Ovary (tissue), 10 donors: ENCODE measurements around the gene SAE1. TPM values are rescaled to one million over a fixed set of nuclear protein-coding genes. Genes with fewer than 3 reads are reported as not detected.

Experiments used
- DNase-seq, 5 donors: peaks; one replicate each; pipeline ENCODE4 v3.0.0-alpha.2; 2019 to 2020
- H3K27ac ChIP-seq, 2 donors: fragments of 200-600 bp; one replicate each; pipeline versions ENCODE4 v1.5.1 to v1.8.0; 2019 to 2022
- H3K27me3 ChIP-seq: fragments of 200-600 bp; one replicate; pipeline ENCODE4 v1.8.0; 2022
- H3K36me3 ChIP-seq: fragments of 200-600 bp; sonication (generic); one replicate; pipeline ENCODE4 v1.5.1; 2019
- H3K4me1 ChIP-seq: one replicate; pipeline ENCODE4 v1.8.1; 2013; ENCODE audit warnings: mild to moderate bottlenecking, moderate library complexity; ENCODE audit not compliant: insufficient read depth
- H3K4me3 ChIP-seq: fragments of 200-600 bp; sonication (generic); one replicate; pipeline ENCODE4 v1.5.1; 2017
- H3K9me3 ChIP-seq, 2 donors: fragments of 200-600 bp in 1 of 2; sonication (generic) in 1 of 2; one replicate each; pipeline versions ENCODE4 v1.5.1 to v1.8.1; 2013 to 2019; ENCODE audit warnings: mild to moderate bottlenecking in 1 of 2, moderate library complexity in 1 of 2
- CTCF ChIP-seq, 3 donors: fragments of 450-650 bp in 2 of 3; fragments of 200-600 bp in 1 of 3; IDR thresholded peaks; one replicate each; pipeline versions ENCODE4 v1.5.1 to v1.8.0; 2016 to 2022; ENCODE audit warnings: antibody characterized with exemption in 3 of 3, mild to moderate bottlenecking in 1 of 3
- EP300 ChIP-seq: sonication (generic); formaldehyde crosslinking; IDR thresholded peaks from one replicate; pipeline ENCODE4 v1.6.1; 2017; ENCODE audit warnings: antibody characterized with exemption
- POLR2A ChIP-seq: fragments of 450-650 bp; IDR thresholded peaks from one replicate; pipeline ENCODE4 v1.6.1; 2017; ENCODE audit warnings: antibody characterized with exemption, mild to moderate bottlenecking, moderate library complexity
- WGBS, 3 donors: extraction: QIAGEN DNeasy Blood & Tissue Kit in 1 of 3; methylation state at CpG; one replicate each; pipeline versions ENCODE4 v1.1.5 to v1.1.7; 2013 to 2017; 5-methylcytosine and 5-hydroxymethylcytosine counted together
- intact Hi-C, 4 donors: fragments of 100-400 bp; cut with DNase I; formaldehyde crosslinking; loops; one replicate each; pipeline versions ENCODE4 v1.11.0 to v1.15.1; 2022 to 2023
- long read RNA-seq, 3 donors: library from polyadenylated mRNA in 2 of 3; unstranded in 2 of 3; transcript quantifications; one replicate each; pipeline ENCODE4 v2.0.0 and lab custom pipeline, GENCODE V29; 2021 to 2026
- polyA plus RNA-seq, 2 donors: library from polyadenylated mRNA; stranded (reverse); fragments of 200-250 nt in 1 of 2; fragments of 350-450 nt in 1 of 2; fragmentation: Illumina TruSeq in 1 of 2; extraction: RNeasy Lipid Tissue Mini Kit (QIAGEN cat#74804) in 1 of 2; gene quantifications; one replicate each; pipeline ENCODE4 v1.2.3, GENCODE V29; 2013 to 2014
- total RNA-seq, 7 donors: library from RNA; depleted of rRNA in 2 of 7; stranded (reverse); fragments of >200 nt in 2 of 7; fragmentation: NEBNext Ultra II Directional in 3 of 7; extraction: Animal tissue kit (Norgen Biotek cat#: 25700) in 3 of 7; gene quantifications; one replicate each; pipeline versions ENCODE4 v1.1.0 to v1.2.4, GENCODE V29; 2016 to 2023
- donor health status: DM: no; HTN: no; CAD: no; lungs with moderate emphysema.
- donor health status: DM: no; HTN: no; CAD: no.
- donor health status: Bipolar disorder and iron deficiency.
- donor health status: DM: yes; HTN: yes; CAD: no.
- donor health status: DM: no; HTN: no; CAD: no.
- donor health status: DM: yes; HTN: yes; CAD: no.

The SAE1 gene
- total RNA-seq (10 to 100 TPM; 25.5 to 64.8 (median 55.6) TPM), polyA plus RNA-seq (100 to 1,000 TPM in 1 of 2 donors, 10 to 100 TPM in 1; 47.4 to 138 TPM)
- long read RNA-seq, donor 1, transcript SAE1-202 (8 exons, 1,851 nt): minor isoform, 12 of 384 reads
- long read RNA-seq, donor 1, transcript SAE1-201 (9 exons, 2,049 nt): major isoform, 283 of 384 reads
- long read RNA-seq, donor 1, partial matches to known transcripts: 24 of 384 reads
- long read RNA-seq, donor 1, other reads (novel, unspliced or antisense): 60 of 384 reads
- long read RNA-seq, donor 2, transcript SAE1-201 (9 exons, 2,049 nt): major isoform, 52 of 121 reads
- long read RNA-seq, donor 2, partial matches to known transcripts: 33 of 121 reads
- long read RNA-seq, donor 2, other reads (novel, unspliced or antisense): 29 of 121 reads
- long read RNA-seq, donor 3, transcript SAE1-201 (9 exons, 2,049 nt): major isoform, 74 of 115 reads
- long read RNA-seq, donor 3, transcript SAE1-202 (8 exons, 1,851 nt): minor isoform, 6 of 115 reads
- long read RNA-seq, donor 3, partial matches to known transcripts: 13 of 115 reads
- long read RNA-seq, donor 3, other reads (novel, unspliced or antisense): 20 of 115 reads

DNA sequence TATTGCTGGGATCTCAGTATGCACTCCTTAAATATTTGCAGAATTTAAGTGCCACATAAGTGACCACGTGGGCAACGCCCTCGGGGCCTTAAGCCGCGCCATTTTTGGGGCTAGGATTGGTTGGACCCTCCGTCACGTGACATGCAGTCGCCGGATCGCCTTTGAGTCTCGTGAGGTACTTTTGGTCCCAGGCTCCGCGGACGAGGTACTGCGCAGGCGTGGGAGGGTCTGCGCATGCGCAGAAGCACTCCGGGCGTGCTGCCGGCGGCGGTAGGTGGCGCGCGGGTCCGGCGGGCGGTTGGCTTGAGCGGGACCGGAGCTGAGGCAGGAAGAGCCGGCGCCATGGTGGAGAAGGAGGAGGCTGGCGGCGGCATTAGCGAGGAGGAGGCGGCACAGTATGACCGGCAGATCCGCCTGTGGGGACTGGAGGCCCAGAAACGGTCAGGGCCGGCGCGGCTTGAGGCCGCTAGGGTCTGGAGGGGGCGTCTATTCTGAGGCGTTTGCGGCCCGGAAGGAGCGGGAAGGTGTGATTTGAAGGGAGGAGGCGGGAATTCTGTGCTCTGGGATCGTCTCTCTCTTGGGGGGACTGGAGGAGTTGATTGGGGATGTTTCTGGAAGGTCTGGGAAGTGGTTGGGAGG is at the start of gene SAE1:
Gene SAE1 (plus strand): TSS at position 247 of the 639 bp plus-strand sequence. CDS start 96 bp downstream, at position 343.
- H3K4me3 ChIP-seq: peak within 1 kb of the TSS; percentile 83
- peak; percentile 93 to 97 (median 93) for DNase-seq
- H3K27me3 ChIP-seq: no peaks in the 10 kb centered on the region

DNA sequence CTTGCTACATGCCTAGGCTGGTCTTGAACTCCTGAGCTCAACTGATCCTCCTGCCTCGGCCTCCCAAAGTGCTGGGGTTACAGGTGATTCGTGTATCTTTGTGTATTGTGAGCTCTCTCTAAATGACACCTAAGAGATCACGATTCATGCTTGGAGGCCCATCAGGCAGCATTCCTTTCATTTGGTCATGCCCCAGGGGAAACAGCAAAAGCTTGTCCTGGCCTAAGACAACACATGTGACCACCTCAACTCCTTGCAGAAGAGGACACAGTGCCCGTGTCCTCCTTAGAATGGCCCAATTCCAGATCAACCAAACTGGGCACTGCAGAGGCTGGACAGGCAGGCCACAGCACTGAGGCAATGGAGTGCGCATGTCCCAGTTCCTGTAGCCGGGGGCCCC is 49.5 kb upstream of the SAE1 start:
- H3K4me1 ChIP-seq: no peaks in the 10 kb centered on the region
- 79 to 85% (median 83%) methylated on average over 6 of the region's 6 CpGs for WGBS, 3 donors
- no peak for DNase-seq
- H3K27ac ChIP-seq: no peak overlapping the region
- no peak overlapping the region for H3K4me3 ChIP-seq
- H3K27me3 ChIP-seq: no peaks in the 10 kb centered on the region
- intact Hi-C loops: loop anchor here in 1 of 4 donors (5.0 kb wide), 1 partner anchor 41 kb away; no protein-coding TSS in a partner anchor
- no peaks in the 10 kb centered on the region for H3K9me3 ChIP-seq
- TF ChIP-seq CTCF (IDR thresholded peaks at IDR 0.05): no peak
- no peak for TF ChIP-seq POLR2A
- no peak for TF ChIP-seq EP300
- H3K36me3 ChIP-seq: no peaks in the 10 kb centered on the region

More for the DNA sequence above, at the start of gene SAE1:
- Histone ChIP-seq H3K9me3 (no peaks in the 10 kb centered on the region), H3K4me1 (peaks cover 9% of the 10 kb centered on the region), H3K27ac (peak within 1 kb of the TSS; percentile 73 to 88), H3K36me3 (no peaks in the 10 kb centered on the region)
- 0% methylated on average over 51 of the region's 51 CpGs for WGBS, 3 donors
- intact Hi-C loops: no loop called here
- TF ChIP-seq POLR2A (peak; percentile 47), EP300 (no peak), CTCF (IDR thresholded peaks at IDR 0.05) (peak; percentile 24 to 71 (median 71))

- DNase-seq: no peak
- Histone ChIP-seq H3K36me3 (no peaks in the 10 kb centered on the region), H3K9me3 (no peaks in the 10 kb centered on the region), H3K27me3 (no peaks in the 10 kb centered on the region), H3K4me1 (no peaks in the 10 kb centered on the region), H3K27ac (no peak overlapping the region), H3K4me3 (no peak overlapping the region)
- 91 to 93% (median 92%) methylated on average over 5 of the region's 5 CpGs for WGBS, 3 donors
- TF ChIP-seq POLR2A (no peak), EP300 (no peak), CTCF (IDR thresholded peaks at IDR 0.05) (no peak)
- intact Hi-C loops: loop anchor here in 1 of 4 donors (5.0 kb wide), 1 partner anchor 40 kb away; no protein-coding TSS in a partner anchor
These were observed 48.1 kb upstream of the SAE1 start for GRCh38 chr19:47082493-47082892.

GRCh38 chr19:47084879-47085439 is 45.7 kb upstream of the SAE1 start:
- Histone ChIP-seq H3K4me3 (no peak overlapping the region), H3K36me3 (no peaks in the 10 kb centered on the region), H3K9me3 (no peaks in the 10 kb centered on the region), H3K27ac (no peak overlapping the region), H3K27me3 (no peaks in the 10 kb centered on the region), H3K4me1 (no peaks in the 10 kb centered on the region)
- WGBS, 3 donors: 85 to 93% (median 89%) methylated on average over 24 of the region's 24 CpGs
- TF ChIP-seq POLR2A (no peak), EP300 (no peak), CTCF (IDR thresholded peaks at IDR 0.05) (no peak)
- intact Hi-C loops: loop anchor here in 1 of 4 donors (5.0 kb wide), 1 partner anchor 37 kb away; no protein-coding TSS in a partner anchor
- no peak for DNase-seq
